ENCODE data around the gene ZBTB40. TPM values are rescaled to one million over a fixed set of nuclear protein-coding genes. Genes with fewer than 3 reads are reported as not detected.

ZBTB40 gene
- polyA plus RNA-seq, 3 donors from 2014 or later = 1.3 to 7.5 TPM; not detected in 1

DNA sequence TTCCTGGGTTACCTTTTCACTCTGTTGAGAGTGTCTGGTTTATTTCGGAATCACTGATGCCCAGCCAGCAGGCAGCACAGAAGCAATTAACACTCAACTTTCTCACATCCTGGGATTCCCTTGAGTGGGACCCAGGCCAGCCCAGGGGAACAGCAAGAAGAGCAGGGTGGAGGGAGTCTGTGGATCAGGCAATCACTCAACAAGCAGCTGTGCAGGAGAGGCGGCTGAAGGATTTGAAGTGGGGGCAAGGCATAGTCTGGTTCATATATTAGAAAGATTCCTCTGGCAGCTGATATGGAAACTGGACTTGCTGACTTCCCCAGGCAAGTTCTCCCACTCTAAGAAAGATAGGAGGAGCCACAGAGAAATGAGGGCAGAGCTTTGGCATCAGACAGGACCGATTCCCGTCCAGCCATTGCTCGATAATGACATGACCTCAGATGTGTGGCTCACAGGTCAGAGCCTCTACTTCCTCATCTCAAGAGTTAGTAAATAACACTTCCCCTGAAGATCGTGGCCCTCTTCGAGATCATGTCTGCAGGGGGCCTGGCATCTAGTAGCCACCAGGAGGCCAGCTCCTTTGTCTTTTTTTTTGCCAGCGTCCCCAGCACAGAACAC lies 124.0 kb downstream of the ZBTB40 start:
- DNase-seq = no peak
- Mint-ChIP-seq H3K4me3 (no peak overlapping the region), H3K9me3 (no peaks in the 10 kb centered on the region), H3K27ac (no peak overlapping the region), H3K27me3 (ENCODE audit: low read depth in 3 of 3) (peaks cover 0 to 2% (median 0%) of the 10 kb centered on the region in 3 donors), H3K4me1 (no peaks in the 10 kb centered on the region), H3K36me3 (no peaks in the 10 kb centered on the region)

DNA sequence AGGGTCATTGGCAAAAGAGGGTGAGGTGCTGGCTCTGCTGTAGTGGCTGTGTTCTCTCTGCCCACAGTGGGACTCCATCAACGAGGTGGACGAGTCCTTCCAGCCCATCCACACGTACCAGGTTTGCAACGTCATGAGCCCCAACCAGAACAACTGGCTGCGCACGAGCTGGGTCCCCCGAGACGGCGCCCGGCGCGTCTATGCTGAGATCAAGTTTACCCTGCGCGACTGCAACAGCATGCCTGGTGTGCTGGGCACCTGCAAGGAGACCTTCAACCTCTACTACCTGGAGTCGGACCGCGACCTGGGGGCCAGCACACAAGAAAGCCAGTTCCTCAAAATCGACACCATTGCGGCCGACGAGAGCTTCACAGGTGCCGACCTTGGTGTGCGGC lies 124.5 kb downstream of the ZBTB40 start:
- H3K27me3 Mint-ChIP-seq (ENCODE audit: low read depth in 3 of 3) = peaks cover 0 to 2% (median 0%) of the 10 kb centered on the region in 3 donors
- no peaks in the 10 kb centered on the region for H3K36me3 Mint-ChIP-seq
- no peaks in the 10 kb centered on the region for H3K4me1 Mint-ChIP-seq
- no peaks in the 10 kb centered on the region for H3K9me3 Mint-ChIP-seq
- DNase-seq = no peak
- H3K4me3 Mint-ChIP-seq = no peak overlapping the region
- H3K27ac Mint-ChIP-seq = no peak overlapping the region

DNA sequence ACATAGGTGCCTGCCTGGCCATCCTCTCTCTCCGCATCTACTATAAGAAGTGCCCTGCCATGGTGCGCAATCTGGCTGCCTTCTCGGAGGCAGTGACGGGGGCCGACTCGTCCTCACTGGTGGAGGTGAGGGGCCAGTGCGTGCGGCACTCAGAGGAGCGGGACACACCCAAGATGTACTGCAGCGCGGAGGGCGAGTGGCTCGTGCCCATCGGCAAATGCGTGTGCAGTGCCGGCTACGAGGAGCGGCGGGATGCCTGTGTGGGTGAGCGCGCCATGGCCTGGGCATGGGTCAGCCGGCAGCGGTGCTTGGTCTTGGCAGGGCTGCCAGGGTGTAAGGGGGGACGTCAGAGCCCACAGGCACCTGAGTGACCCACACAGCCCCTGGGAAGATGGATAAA lies 125.0 kb downstream of the ZBTB40 start:
- H3K27ac Mint-ChIP-seq = no peak overlapping the region
- H3K4me1 Mint-ChIP-seq = no peaks in the 10 kb centered on the region
- no peak overlapping the region for H3K4me3 Mint-ChIP-seq
- no peaks in the 10 kb centered on the region for H3K36me3 Mint-ChIP-seq
- no peak for DNase-seq
- peaks cover 0 to 2% (median 0%) of the 10 kb centered on the region in 3 donors for H3K27me3 Mint-ChIP-seq (ENCODE audit: low read depth in 3 of 3)
- no peaks in the 10 kb centered on the region for H3K9me3 Mint-ChIP-seq

DNA sequence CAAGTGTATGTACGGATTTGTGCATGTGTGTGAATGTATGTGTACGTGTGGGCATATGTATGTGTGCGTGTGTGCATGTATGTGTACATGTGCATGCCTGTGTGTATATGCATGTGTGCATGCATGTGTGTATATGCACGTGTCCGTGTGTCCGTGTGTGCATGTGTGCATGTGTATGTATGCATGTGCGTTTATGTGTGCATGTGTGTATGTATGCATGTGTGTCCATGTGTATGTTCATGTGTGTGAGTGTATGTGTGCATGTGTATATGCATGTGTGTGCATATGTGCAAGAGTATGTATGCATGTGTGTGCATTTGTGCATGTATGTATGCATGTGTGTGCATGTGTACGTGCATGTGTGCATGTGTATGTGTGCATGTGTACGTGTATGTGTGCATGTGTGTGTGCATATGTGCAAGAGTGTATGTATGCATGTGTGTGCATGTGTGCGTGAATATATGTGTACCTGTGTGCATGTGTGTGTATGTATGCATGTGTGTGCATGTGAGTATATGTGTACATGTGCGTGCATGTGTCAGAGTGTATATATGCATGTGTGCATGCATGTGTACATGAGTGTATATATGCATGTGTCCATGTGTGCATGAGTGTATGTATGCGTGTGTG lies 127.2 kb downstream of the ZBTB40 start:
- Mint-ChIP-seq H3K4me3 (no peak overlapping the region), H3K27ac (no peak overlapping the region), H3K36me3 (no peaks in the 10 kb centered on the region), H3K4me1 (no peaks in the 10 kb centered on the region), H3K27me3 (ENCODE audit: low read depth in 3 of 3) (peaks cover 0 to 2% (median 0%) of the 10 kb centered on the region in 3 donors), H3K9me3 (no peaks in the 10 kb centered on the region)
- DNase-seq = no peak

DNA sequence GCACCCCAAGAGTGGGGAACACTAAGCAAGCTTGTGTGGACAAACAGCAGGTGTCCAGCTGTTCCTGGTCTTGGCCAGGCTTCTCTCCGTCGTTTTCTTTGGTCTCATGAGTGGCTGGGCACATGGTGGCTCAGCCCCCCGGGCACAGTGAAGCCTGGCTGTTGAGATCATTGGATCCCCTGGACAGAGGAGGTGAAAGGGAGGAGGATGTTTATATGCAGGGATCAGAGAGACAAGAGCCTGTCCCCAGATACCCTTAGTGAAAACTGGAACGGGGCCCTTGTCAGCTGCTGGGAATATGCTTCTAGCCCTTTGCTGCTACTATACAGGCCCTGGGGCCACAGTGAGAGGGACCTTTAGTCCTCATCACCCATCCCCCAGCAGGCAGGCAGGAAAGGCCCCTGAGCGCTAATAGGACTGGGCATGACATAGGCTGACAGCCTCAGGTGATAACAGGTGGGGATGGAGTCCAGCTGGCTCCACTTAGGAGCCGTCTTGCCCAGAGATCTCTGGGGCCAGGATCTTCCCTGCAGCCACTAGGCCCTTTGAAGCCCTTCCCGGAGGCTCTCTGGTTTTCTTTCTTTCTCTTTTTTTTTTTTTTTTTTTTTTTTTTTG lies 128.0 kb downstream of the ZBTB40 start:
- Mint-ChIP-seq H3K4me3 (no peak overlapping the region), H3K27ac (no peak overlapping the region), H3K36me3 (no peaks in the 10 kb centered on the region), H3K27me3 (ENCODE audit: low read depth in 3 of 3) (peaks cover 0 to 2% (median under 1%) of the 10 kb centered on the region in 3 donors), H3K9me3 (no peaks in the 10 kb centered on the region), H3K4me1 (no peaks in the 10 kb centered on the region)
- no peak for DNase-seq

Other genes with a start within 250 kb of the ZBTB40 start
- not detected for gene EPHA8, start 111.6 kb downstream of the ZBTB40 start, polyA plus RNA-seq
- gene C1QA, start 184.8 kb downstream of the ZBTB40 start, polyA plus RNA-seq = not detected
- gene C1QC, start 191.8 kb downstream of the ZBTB40 start, polyA plus RNA-seq = not detected
- gene C1QB, start 201.4 kb downstream of the ZBTB40 start, polyA plus RNA-seq = not detected